ENCODE results near the gene GCKR.

GCKR gene

GRCh38 chr2:27496357-27497287 lies at the start of gene GCKR:
Gene GCKR, plus strand, starts transcription at chr2:27496839. Its CDS starts 66 bp downstream, at chr2:27496905.
- DNase-seq: no peak

GRCh38 chr2:27448381-27448780 lies 48.3 kb upstream of the GCKR start:
- no peak for DNase-seq

GRCh38 chr2:27451095-27451494 lies 45.5 kb upstream of the GCKR start:
- peak; percentile 30 for DNase-seq

- no peak for DNase-seq
Measured at GRCh38 chr2:27453968-27454367, 42.7 kb upstream of the GCKR start.

- DNase-seq: no peak
Measured at GRCh38 chr2:27461118-27461517, 35.5 kb upstream of the GCKR start.

GRCh38 chr2:27464443-27464842 lies 32.2 kb upstream of the GCKR start:
- no peak for DNase-seq

GRCh38 chr2:27471961-27472360 lies 24.7 kb upstream of the GCKR start:
- DNase-seq: no peak

- no peak for DNase-seq
Measured at GRCh38 chr2:27485496-27485895, 11.1 kb upstream of the GCKR start.

- no peak for DNase-seq
Measured at GRCh38 chr2:27489118-27489497, 7.5 kb upstream of the GCKR start.

- DNase-seq: peak; percentile 99
Measured at GRCh38 chr2:27489498-27490397, 6.9 kb upstream of the GCKR start, which contains the start of gene IFT172. Gene IFT172, minus strand, starts transcription at chr2:27489743. Its CDS starts 90 bp downstream, at chr2:27489653.

- no peak for DNase-seq
Measured at GRCh38 chr2:27492557-27492956, 4.1 kb upstream of the GCKR start.

- no peak for DNase-seq
Measured at GRCh38 chr2:27493948-27494283, 2.7 kb upstream of the GCKR start.

GRCh38 chr2:27494284-27494943 lies 2.2 kb upstream of the GCKR start:
- no peak for DNase-seq

GRCh38 chr2:27494944-27495554 lies 1.6 kb upstream of the GCKR start, which contains the start of gene FNDC4:
Gene FNDC4, minus strand, starts transcription at chr2:27495200. Its CDS starts 521 bp downstream, at chr2:27494679.
- DNase-seq: no peak

- DNase-seq: no peak
Measured at GRCh38 chr2:27495840-27496356, 741 bp upstream of the GCKR start.

GRCh38 chr2:27497288-27497627 lies 619 bp downstream of the GCKR start:
- DNase-seq: no peak

GRCh38 chr2:27498975-27499374 lies 2.3 kb downstream of the GCKR start:
- no peak for DNase-seq

- no peak for DNase-seq
Measured at GRCh38 chr2:27501042-27501441, 4.4 kb downstream of the GCKR start.

- DNase-seq: no peak
Measured at GRCh38 chr2:27502142-27502541, 5.5 kb downstream of the GCKR start.

- no peak for DNase-seq
Measured at GRCh38 chr2:27506587-27506986, 9.9 kb downstream of the GCKR start.

GRCh38 chr2:27507293-27507692 lies 10.7 kb downstream of the GCKR start:
- DNase-seq: no peak

GRCh38 chr2:27509326-27509725 lies 12.7 kb downstream of the GCKR start:
- no peak for DNase-seq

Measured in activated CD4-positive, alpha-beta T cell treated with anti-CD3 and anti-CD28 coated beads, Interleukin-2, amount 50 U/mL, for 16 hours (primary cell).